Lower lobe of right lung (tissue), 2 donors: ENCODE measurements around the gene AASDH. TPM values are rescaled to one million over a fixed set of nuclear protein-coding genes. Genes with fewer than 3 reads are reported as not detected.

Experiments
- ATAC-seq, 2 donors: fragments of 200-7000 bp; cut with Tn5 transposase; one replicate each; pipeline ENCODE4 v1.9.1; 2020 to 2022; ENCODE audit warnings: mild to moderate bottlenecking in 2 of 2, moderate library complexity in 2 of 2
- DNase-seq: peaks from one replicate; pipeline ENCODE4 v3.0.0-alpha.2; 2020
- H3K27ac ChIP-seq: fragments of 200-600 bp; one replicate; pipeline ENCODE4 v1.8.0; 2022
- H3K27me3 ChIP-seq: fragments of 200-600 bp; one replicate; pipeline ENCODE4 v1.8.0; 2022; ENCODE audit warnings: low read depth
- H3K36me3 ChIP-seq: fragments of 200-600 bp; one replicate; pipeline ENCODE4 v1.8.0; 2022; ENCODE audit warnings: mild to moderate bottlenecking
- H3K4me1 ChIP-seq: fragments of 200-600 bp; one replicate; pipeline ENCODE4 v1.8.0; 2022
- H3K4me3 ChIP-seq: fragments of 200-600 bp; one replicate; pipeline ENCODE4 v1.8.0; 2022; ENCODE audit warnings: mild to moderate bottlenecking
- H3K9me3 ChIP-seq: fragments of 200-600 bp; one replicate; pipeline ENCODE4 v1.8.0; 2022
- intact Hi-C: fragments of 100-400 bp; cut with DNase I; formaldehyde crosslinking; loops from one replicate; pipeline ENCODE4 v1.11.0; 2022
- total RNA-seq: library from RNA; stranded (reverse); fragmentation: NEBNext Ultra II Directional; extraction: Animal tissue kit (Norgen Biotek cat#: 25700); gene quantifications from one replicate; pipeline ENCODE4 v1.2.1, GENCODE V29; 2021
- TF ChIP-seq, protein P1 (sequence below): fragments of 200-600 bp; IDR thresholded peaks from one replicate; pipeline ENCODE4 v1.8.0; 2022; ENCODE audit warnings: antibody characterized with exemption, mild to moderate bottlenecking
- donor health status: DM: no; HTN: yes; CAD: no; lungs with severe emphysema.

Gene AASDH
- total RNA-seq, 1 donor from 2014 or later = 10.8 TPM

GRCh38 chr4:56427179-56427578, 39.9 kb upstream of the AASDH start:
- TF ChIP-seq, protein P1, sequence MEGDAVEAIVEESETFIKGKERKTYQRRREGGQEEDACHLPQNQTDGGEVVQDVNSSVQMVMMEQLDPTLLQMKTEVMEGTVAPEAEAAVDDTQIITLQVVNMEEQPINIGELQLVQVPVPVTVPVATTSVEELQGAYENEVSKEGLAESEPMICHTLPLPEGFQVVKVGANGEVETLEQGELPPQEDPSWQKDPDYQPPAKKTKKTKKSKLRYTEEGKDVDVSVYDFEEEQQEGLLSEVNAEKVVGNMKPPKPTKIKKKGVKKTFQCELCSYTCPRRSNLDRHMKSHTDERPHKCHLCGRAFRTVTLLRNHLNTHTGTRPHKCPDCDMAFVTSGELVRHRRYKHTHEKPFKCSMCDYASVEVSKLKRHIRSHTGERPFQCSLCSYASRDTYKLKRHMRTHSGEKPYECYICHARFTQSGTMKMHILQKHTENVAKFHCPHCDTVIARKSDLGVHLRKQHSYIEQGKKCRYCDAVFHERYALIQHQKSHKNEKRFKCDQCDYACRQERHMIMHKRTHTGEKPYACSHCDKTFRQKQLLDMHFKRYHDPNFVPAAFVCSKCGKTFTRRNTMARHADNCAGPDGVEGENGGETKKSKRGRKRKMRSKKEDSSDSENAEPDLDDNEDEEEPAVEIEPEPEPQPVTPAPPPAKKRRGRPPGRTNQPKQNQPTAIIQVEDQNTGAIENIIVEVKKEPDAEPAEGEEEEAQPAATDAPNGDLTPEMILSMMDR = no peak
- Histone ChIP-seq H3K4me3 (no peak overlapping the region), H3K4me1 (no peaks in the 10 kb centered on the region), H3K27me3 (no peaks in the 10 kb centered on the region), H3K27ac (no peak overlapping the region), H3K9me3 (no peaks in the 10 kb centered on the region), H3K36me3 (no peaks in the 10 kb centered on the region)
- DNase-seq (no peak), ATAC-seq (no peak)
- intact Hi-C loops = no loop called here

DNA sequence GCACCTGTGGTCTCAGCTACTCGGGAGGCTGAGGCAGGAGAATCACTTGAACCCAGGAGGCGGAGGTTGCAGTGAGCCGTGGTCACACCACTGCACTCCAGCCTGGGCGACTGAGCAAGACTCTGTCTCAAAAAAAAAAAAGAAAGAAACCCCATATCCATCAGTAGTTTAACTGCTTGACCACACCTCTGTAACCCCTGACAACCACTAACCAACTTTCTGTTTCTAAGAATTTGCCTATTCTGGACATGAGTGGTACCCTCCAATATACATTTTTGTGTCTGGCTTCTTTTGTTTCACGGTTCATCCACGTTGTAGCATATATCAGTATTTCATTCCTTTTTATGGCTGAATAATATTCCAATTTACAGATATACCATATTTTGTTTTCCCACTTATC, 39.0 kb upstream of the AASDH start:
- Histone ChIP-seq H3K4me1 (no peaks in the 10 kb centered on the region), H3K4me3 (no peak overlapping the region), H3K27ac (no peak overlapping the region), H3K36me3 (no peaks in the 10 kb centered on the region), H3K9me3 (no peaks in the 10 kb centered on the region), H3K27me3 (no peaks in the 10 kb centered on the region)
- TF ChIP-seq, protein P1 = no peak
- ATAC-seq = no peak
- intact Hi-C loops = no loop called here
- no peak for DNase-seq

GRCh38 chr4:56425518-56425917, 38.2 kb upstream of the AASDH start:
- Histone ChIP-seq H3K27ac (no peak overlapping the region), H3K9me3 (no peaks in the 10 kb centered on the region), H3K36me3 (no peaks in the 10 kb centered on the region), H3K4me3 (no peak overlapping the region), H3K27me3 (no peaks in the 10 kb centered on the region), H3K4me1 (no peaks in the 10 kb centered on the region)
- TF ChIP-seq, protein P1 = no peak
- intact Hi-C loops = no loop called here
- DNase-seq = no peak
- ATAC-seq = no peak

- ATAC-seq = no peak
- H3K27ac ChIP-seq = no peak overlapping the region
- no peaks in the 10 kb centered on the region for H3K4me1 ChIP-seq
- H3K36me3 ChIP-seq = no peaks in the 10 kb centered on the region
- H3K9me3 ChIP-seq = no peaks in the 10 kb centered on the region
- TF ChIP-seq, protein P1 = peak; percentile 66
- intact Hi-C loops = no loop called here
- no peak overlapping the region for H3K4me3 ChIP-seq
- H3K27me3 ChIP-seq = no peaks in the 10 kb centered on the region
- no peak for DNase-seq
Observed at GRCh38 chr4:56424697-56425514, 37.6 kb upstream of the AASDH start.

DNA sequence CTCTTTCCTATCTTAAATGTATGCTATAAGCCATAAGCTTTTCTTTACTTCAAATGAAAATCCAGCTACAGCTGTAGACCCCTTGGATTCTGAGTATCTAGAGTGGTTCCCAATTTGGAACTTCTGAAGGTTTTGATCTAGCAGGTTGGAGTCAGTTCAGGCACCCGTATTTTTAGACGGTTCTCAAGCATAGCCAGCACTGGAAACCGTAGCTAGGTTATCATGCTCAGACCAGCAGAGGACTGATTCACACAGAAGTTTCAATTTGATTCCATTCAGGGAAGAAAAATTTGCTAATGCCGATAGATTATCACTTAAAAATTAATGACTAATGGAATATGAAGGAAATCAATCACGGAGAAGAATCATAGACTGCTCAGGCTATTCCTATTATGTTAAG, 36.9 kb upstream of the AASDH start:
- no peaks in the 10 kb centered on the region for H3K27me3 ChIP-seq
- DNase-seq = no peak
- H3K27ac ChIP-seq = no peak overlapping the region
- no peaks in the 10 kb centered on the region for H3K36me3 ChIP-seq
- TF ChIP-seq, protein P1 = no peak
- intact Hi-C loops = no loop called here
- H3K9me3 ChIP-seq = no peaks in the 10 kb centered on the region
- ATAC-seq = no peak
- H3K4me3 ChIP-seq = no peak overlapping the region
- no peaks in the 10 kb centered on the region for H3K4me1 ChIP-seq
